ENCODE data around the gene MAZ. TPM values are rescaled to one million over a fixed set of nuclear protein-coding genes. Genes with fewer than 3 reads are reported as not detected.

The MAZ gene
- total and polyA plus RNA-seq, 2 donors (not counting 3 experiments of a cell fraction or from before 2014, with no cell fraction given), result 165 to 311 TPM

DNA sequence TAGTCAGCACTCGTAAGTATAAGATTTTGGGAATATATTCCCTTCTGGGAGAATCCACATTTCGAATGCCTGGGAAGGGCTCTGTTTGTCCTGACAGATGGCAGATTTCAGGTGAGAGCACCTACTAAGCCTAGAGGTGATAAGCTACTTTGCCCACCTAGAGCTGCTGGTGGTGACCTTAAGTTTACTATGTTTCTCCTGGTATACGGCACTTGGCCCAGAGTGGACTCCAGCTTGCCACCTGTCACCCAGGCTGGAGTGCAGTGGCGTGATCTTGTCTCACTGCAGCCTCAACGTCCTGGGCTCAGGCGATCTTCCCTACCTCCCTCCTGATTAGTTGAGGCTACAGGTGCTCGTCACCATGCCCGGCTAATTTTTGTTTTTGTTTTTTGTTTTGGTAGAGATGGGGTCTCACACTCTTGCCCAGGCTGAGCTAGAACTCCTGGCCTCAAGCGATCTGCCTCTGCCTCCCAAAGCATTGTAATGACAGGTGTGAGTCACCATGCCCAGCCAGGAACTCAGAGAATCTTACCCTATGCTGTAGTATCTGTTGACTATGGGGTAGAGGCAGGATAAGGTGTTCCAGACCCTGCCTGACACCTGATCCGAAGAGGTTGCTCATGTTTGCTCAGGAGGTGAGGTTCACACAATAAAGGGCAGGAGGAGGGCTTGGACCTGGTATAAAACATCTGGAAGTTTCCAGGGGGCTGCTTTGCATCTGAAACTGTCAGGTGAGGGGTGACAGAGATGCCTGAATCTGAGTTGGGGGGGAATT lies 28.6 kb upstream of the MAZ start, which contains the start of gene ZG16:
Gene ZG16 (plus strand): TSS at position 681 of the 775 bp plus-strand sequence. CDS start 1,011 bp downstream, outside the sequence.
- H3K36me3 ChIP-seq (ENCODE audit: control insufficient read depth in 2 of 2, extremely low read depth in 1 of 2, insufficient read depth in 2 of 2, low read length in 2 of 2), result no peaks in the 10 kb centered on the region
- intact Hi-C loops (cut with micrococcal nuclease) (no loop called here), dilution Hi-C loops (cut with MboI; ENCODE audit: extremely low pct_ligation_motif_present, low sequenced_read_pairs) (no loop called here)
- no peak within 1 kb of the TSS for H2AFZ ChIP-seq (ENCODE audit: low read depth, low read length)
- TF ChIP-seq, protein P1, sequence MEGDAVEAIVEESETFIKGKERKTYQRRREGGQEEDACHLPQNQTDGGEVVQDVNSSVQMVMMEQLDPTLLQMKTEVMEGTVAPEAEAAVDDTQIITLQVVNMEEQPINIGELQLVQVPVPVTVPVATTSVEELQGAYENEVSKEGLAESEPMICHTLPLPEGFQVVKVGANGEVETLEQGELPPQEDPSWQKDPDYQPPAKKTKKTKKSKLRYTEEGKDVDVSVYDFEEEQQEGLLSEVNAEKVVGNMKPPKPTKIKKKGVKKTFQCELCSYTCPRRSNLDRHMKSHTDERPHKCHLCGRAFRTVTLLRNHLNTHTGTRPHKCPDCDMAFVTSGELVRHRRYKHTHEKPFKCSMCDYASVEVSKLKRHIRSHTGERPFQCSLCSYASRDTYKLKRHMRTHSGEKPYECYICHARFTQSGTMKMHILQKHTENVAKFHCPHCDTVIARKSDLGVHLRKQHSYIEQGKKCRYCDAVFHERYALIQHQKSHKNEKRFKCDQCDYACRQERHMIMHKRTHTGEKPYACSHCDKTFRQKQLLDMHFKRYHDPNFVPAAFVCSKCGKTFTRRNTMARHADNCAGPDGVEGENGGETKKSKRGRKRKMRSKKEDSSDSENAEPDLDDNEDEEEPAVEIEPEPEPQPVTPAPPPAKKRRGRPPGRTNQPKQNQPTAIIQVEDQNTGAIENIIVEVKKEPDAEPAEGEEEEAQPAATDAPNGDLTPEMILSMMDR (IDR thresholded peaks at IDR 0.05; ENCODE audit: extremely low read depth in 1 of 2, insufficient read depth in 1 of 2, low read depth in 1 of 2, low read length in 2 of 2), result no peak
- TF ChIP-seq GATA2 (IDR thresholded peaks at IDR 0.05; ENCODE audit: insufficient read depth, insufficient read length, low read depth, low read length) (no peak), POLR2AphosphoS5 (IDR thresholded peaks at IDR 0.05; ENCODE audit: insufficient read depth, low read depth, low read length) (no peak), EZH2 (IDR thresholded peaks at IDR 0.05; ENCODE audit: borderline replicate concordance, low read depth, low read length, severe bottlenecking) (no peak)
- no TSS peak for BruUV-seq (replicated peaks)
- H3K9me3 ChIP-seq (replicated peaks; ENCODE audit: control insufficient read depth, insufficient read depth, low read length), result no peaks in the 10 kb centered on the region
- H3K27ac ChIP-seq (ENCODE audit: insufficient read depth, low read depth, low read length), result no peak within 1 kb of the TSS
- H3K9me1 ChIP-seq (replicated peaks; ENCODE audit: control insufficient read depth, extremely low read depth, insufficient read depth, low read length), result no peaks in the 10 kb centered on the region
- CTCF ChIA-PET, result interaction anchor here (0.9 kb wide), 1 partner anchor 49 kb away, joined by 3 read pairs; no protein-coding TSS in a partner anchor
- no peaks in the 10 kb centered on the region for H3K4me1 ChIP-seq (ENCODE audit: control insufficient read depth, extremely low read depth, insufficient read depth, low read length)
- DNase-seq (ENCODE audit: low read depth, low spot score), result no peak
- H4K20me1 ChIP-seq (replicated peaks; ENCODE audit: control insufficient read depth, extremely low read depth, insufficient read depth, low read length), result no peaks in the 10 kb centered on the region
- H3K79me2 ChIP-seq (ENCODE audit: control insufficient read depth, insufficient read depth, low read length), result no peaks in the 10 kb centered on the region
- POLR2A ChIA-PET, result no interaction called here
- no peak within 1 kb of the TSS for H3K9ac ChIP-seq (replicated peaks; ENCODE audit: extremely low read depth, insufficient read depth, low read length)
- no peak within 1 kb of the TSS for H3K4me3 ChIP-seq (replicated peaks in 1 of 3; ENCODE audit: insufficient read depth in 1 of 3, low read depth in 1 of 3, low read length in 3 of 3)
- peaks cover 17 to 25% of the 10 kb centered on the region in 2 experiments for H3K27me3 ChIP-seq (ENCODE audit: control insufficient read depth in 2 of 2, insufficient read depth in 2 of 2, low read length in 2 of 2)
- no peak within 1 kb of the TSS for H3K4me2 ChIP-seq (ENCODE audit: insufficient read depth, low read length)
- no peak for FAIRE-seq

Data from endothelial cell of umbilical vein (primary cell).